AG10803 (cell line): Measurements from ENCODE around the gene MEGF6.

Source experiments
- DNase-seq: peaks from one replicate; pipeline ENCODE4 v3.0.0; 2010; ENCODE audit warnings: low read depth
- H3K4me3 ChIP-seq: 2 replicates; pipeline ENCODE4 v1.5.1; 2011; ENCODE audit warnings: mild to moderate bottlenecking, low read length, control low read depth
- CTCF ChIP-seq: conservative IDR thresholded peaks from 2 replicates; pipeline ENCODE4 v1.5.1; 2011; ENCODE audit warnings: mild to moderate bottlenecking, low read length, control low read depth, inconsistent platforms

The MEGF6 gene

GRCh38 chr1:3607703-3608065, 3.6 kb downstream of the MEGF6 start:
- H3K4me3 ChIP-seq = no peak overlapping the region
- no peak for DNase-seq
- no peak for TF ChIP-seq CTCF

- no peak overlapping the region for H3K4me3 ChIP-seq
- no peak for TF ChIP-seq CTCF
- no peak for DNase-seq
Measured at GRCh38 chr1:3606779-3607702, 4.3 kb downstream of the MEGF6 start.

GRCh38 chr1:3604997-3605823, 6.1 kb downstream of the MEGF6 start:
- no peak for TF ChIP-seq CTCF
- no peak for DNase-seq
- no peak overlapping the region for H3K4me3 ChIP-seq

- DNase-seq = no peak
- no peak for TF ChIP-seq CTCF
- no peak overlapping the region for H3K4me3 ChIP-seq
Measured at GRCh38 chr1:3604468-3604974, 6.8 kb downstream of the MEGF6 start.

- no peak overlapping the region for H3K4me3 ChIP-seq
Measured at GRCh38 chr1:3603571-3604467, 7.5 kb downstream of the MEGF6 start.

More at GRCh38 chr1:3603571-3604467, 7.5 kb downstream of the MEGF6 start:
- no peak for TF ChIP-seq CTCF
- no peak for DNase-seq
